HepG2 (cell line): ENCODE results near the gene ILKAP. TPM values are rescaled to one million over a fixed set of nuclear protein-coding genes. Genes with fewer than 3 reads are reported as not detected.

Source experiments
- ATAC-seq: fragments of 200-7000 bp; cut with Tn5 transposase; 3 replicates; pipeline ENCODE4 v1.9.1; 2020; ENCODE audit warnings: mild to moderate bottlenecking, moderate library complexity
- BruUV-seq: library from RNA; stranded (reverse); fragments of 400-500 nt; replicated peaks from 2 replicates; lab custom pipeline; 2021; lab: Mats Ljungman, UMichigan
- CTCF ChIA-PET: fragments of 300-600 bp; formaldehyde crosslinking; extraction: SDS; loops from one replicate; lab custom pipeline; 2021; ENCODE audit warnings: low total read pairs, inconsistent platforms, low intra/inter-chr PET ratio; lab: Yijun Ruan, JAX
- POLR2A ChIA-PET: fragments of 350-600 bp; sonication (Branson Sonifier 250); formaldehyde crosslinking; loops from one replicate; lab custom pipeline; 2020; ENCODE audit warnings: antibody characterized with exemption, inconsistent platforms; lab: Yijun Ruan, JAX
- DNase-seq: peaks from one replicate; pipeline ENCODE4 v3.0.0-alpha.2; 2015; ENCODE audit warnings: low spot score
- FAIRE-seq: peaks from 3 replicates; lab custom pipeline; 2011; peaks lifted over from hg19 to GRCh38; lab: Jason Lieb, UNC
- H2AFZ ChIP-seq: one replicate; pipeline ENCODE4 v1.6.1; 2011; ENCODE audit warnings: low read length, inconsistent platforms
- H3K27ac ChIP-seq: fragments of 300-600 bp; 3 replicates; pipeline ENCODE4 v1.8.0; 2011; ENCODE audit warnings: mixed run types, mild to moderate bottlenecking, mixed read lengths, low read length, inconsistent platforms; ENCODE audit not compliant: insufficient read depth; ENCODE audit errors: extremely low read length
- H3K27me3 ChIP-seq, 2 experiments: fragments of 200-600 bp in 1 of 2; 2 replicates in 1 of 2; 3 replicates in 1 of 2; pipeline versions ENCODE4 v1.6.0 to v1.8.0; 2011; ENCODE audit warnings: low read length in 2 of 2, mild to moderate bottlenecking in 2 of 2, moderate library complexity in 2 of 2, inconsistent platforms in 1 of 2; ENCODE audit not compliant: insufficient read depth in 2 of 2, control insufficient read depth in 1 of 2
- H3K36me3 ChIP-seq, 2 experiments: fragments of 200-600 bp in 1 of 2; replicated peaks in 1 of 2; 2 replicates in 1 of 2; 3 replicates in 1 of 2; pipeline versions ENCODE4 v1.5.1 to v1.8.0; 2011; ENCODE audit warnings: low read length in 2 of 2, inconsistent platforms in 1 of 2; ENCODE audit not compliant: insufficient read depth in 2 of 2, control insufficient read depth in 1 of 2
- H3K4me1 ChIP-seq: 2 replicates; pipeline ENCODE4 v1.5.1; 2012; ENCODE audit warnings: low read length, inconsistent platforms; ENCODE audit not compliant: insufficient read depth
- H3K4me2 ChIP-seq: 2 replicates; pipeline ENCODE4 v1.6.0; 2011; ENCODE audit warnings: low read depth, low read length, inconsistent platforms
- H3K4me3 ChIP-seq, 3 experiments: fragments of 200-600 bp in 1 of 3; sonication (generic), shearing (Covaris generic) in 1 of 3; replicated peaks in 1 of 3; 2 replicates each; pipeline ENCODE4 v1.5.1; 2011 to 2016; ENCODE audit warnings: low read length in 3 of 3, inconsistent platforms in 2 of 3, low read depth in 2 of 3, mild to moderate bottlenecking in 2 of 3, control low read depth in 1 of 3, mixed read lengths in 1 of 3; ENCODE audit not compliant: insufficient read depth in 1 of 3
- H3K79me2 ChIP-seq: one replicate; pipeline ENCODE4 v1.6.1; 2011; ENCODE audit warnings: low read length, inconsistent platforms; ENCODE audit not compliant: insufficient read depth
- H3K9ac ChIP-seq: 2 replicates; pipeline ENCODE4 v1.6.0; 2011; ENCODE audit warnings: mild to moderate bottlenecking, low read depth, low read length, inconsistent platforms; ENCODE audit not compliant: insufficient read depth
- H3K9me3 ChIP-seq: 2 replicates; pipeline ENCODE4 v1.5.1; 2012; ENCODE audit warnings: mild to moderate bottlenecking, low read length
- H4K20me1 ChIP-seq: 2 replicates; pipeline ENCODE4 v1.6.0; 2011; ENCODE audit warnings: inconsistent platforms, mild to moderate bottlenecking, low read length, moderate library complexity; ENCODE audit not compliant: insufficient read depth
- CBX2 ChIP-seq, 2 experiments: fragments of 200-600 bp in 1 of 2; sonication (generic); formaldehyde crosslinking in 1 of 2; IDR thresholded peaks; 2 replicates each; pipeline versions ENCODE4 v1.7.0 to v1.8.1; 2018 to 2022; ENCODE audit warnings: low read depth in 2 of 2, low read length in 1 of 2, mild to moderate bottlenecking in 1 of 2, missing genetic modification reagents in 1 of 2
- FOXA1 ChIP-seq, 2 experiments: fragments of 450-650 bp in 1 of 2; sonication (generic) in 1 of 2; formaldehyde crosslinking in 1 of 2; IDR thresholded peaks; 2 replicates each; pipeline versions ENCODE4 v1.4.0 to v1.6.1; 2016 to 2020; ENCODE audit warnings: missing genetic modification reagents in 1 of 2
- ISX ChIP-seq: sonication (generic); formaldehyde crosslinking; conservative IDR thresholded peaks from 2 replicates; pipeline ENCODE4 v1.5.0; 2020; ENCODE audit warnings: missing genetic modification reagents
- MTA1 ChIP-seq: sonication (generic); formaldehyde crosslinking; IDR thresholded peaks from 2 replicates; pipeline ENCODE4 v1.4.0; 2020; ENCODE audit warnings: missing genetic modification reagents, mild to moderate bottlenecking, borderline replicate concordance
- NFIC ChIP-seq: IDR thresholded peaks from 2 replicates; pipeline ENCODE4 v1.6.1; 2012; ENCODE audit warnings: mild to moderate bottlenecking, low read length, inconsistent platforms
- POLR2AphosphoS2 ChIP-seq: IDR thresholded peaks from 2 replicates; pipeline ENCODE4 v1.6.1; 2011; ENCODE audit warnings: low read depth, low read length, improper control_type of control experiment
- SAFB2 ChIP-seq: sonication (generic); formaldehyde crosslinking; IDR thresholded peaks from 2 replicates; pipeline ENCODE4 v1.5.1; 2020; ENCODE audit warnings: missing genetic modification reagents, low read depth, mild to moderate bottlenecking, borderline replicate concordance
- TGIF2 ChIP-seq: IDR thresholded peaks from 2 replicates; pipeline ENCODE4 v1.6.1; 2016; ENCODE audit warnings: control low read depth, missing compliant biosample characterization
- ZNF33B ChIP-seq: sonication (generic); formaldehyde crosslinking; IDR thresholded peaks from 2 replicates; pipeline ENCODE4 v1.5.1; 2020; ENCODE audit warnings: mild to moderate bottlenecking, missing genetic modification reagents
- ZNF382 ChIP-seq: sonication (generic); formaldehyde crosslinking; IDR thresholded peaks from 2 replicates; pipeline ENCODE4 v1.5.0; 2020; ENCODE audit warnings: missing genetic modification reagents, mild to moderate bottlenecking, borderline replicate concordance
- ZNF431 ChIP-seq: sonication (generic); formaldehyde crosslinking; IDR thresholded peaks from 2 replicates; pipeline ENCODE4 v1.9.0; 2022; ENCODE audit warnings: missing genetic modification reagents, low read depth, mild to moderate bottlenecking, borderline replicate concordance
- ZNF44 ChIP-seq: sonication (generic); formaldehyde crosslinking; IDR thresholded peaks from 2 replicates; pipeline ENCODE4 v1.5.1; 2020; ENCODE audit warnings: mild to moderate bottlenecking, missing genetic modification reagents
- WGBS: methylation state at CpG from one replicate; pipeline ENCODE4 v1.1.6; 2017; ENCODE audit warnings: low lambda C conversion rate; 5-methylcytosine and 5-hydroxymethylcytosine counted together
- in situ Hi-C: cut with HindIII; loops from 2 replicates; pipeline ENCODE4 v1.10.0; 2017; ENCODE audit warnings: low pct_unique_long_range_greater_than_20kb; ENCODE audit not compliant: extremely low pct_ligation_motif_present
- intact Hi-C: fragments of 100-400 bp; cut with micrococcal nuclease; formaldehyde crosslinking; loops from one replicate; pipeline ENCODE4 v1.10.0; 2022; ENCODE audit not compliant: unreplicated experiment
- polyA plus RNA-seq, 8 experiments: library from polyadenylated mRNA; depleted of rRNA in 3 of 8; stranded (reverse) in 7 of 8; unstranded in 1 of 8; fragments of >200 nt; fragmentation: Illumina TruSeq in 4 of 8; extraction: Trizol in 4 of 8; gene quantifications; 2 replicates each; pipeline versions ENCODE4 v1.2.1 to v1.2.3, GENCODE V29; 2011 to 2016; ENCODE audit warnings: low read depth in 4 of 8, missing spikeins in 1 of 8, mixed read lengths in 1 of 8; ENCODE audit not compliant: insufficient read depth in 1 of 8
- total RNA-seq, 5 experiments: library from RNA; depleted of rRNA; stranded (reverse); fragments of >200 nt; fragmentation: Illumina TruSeq; extraction: Trizol; gene quantifications; 2 replicates each; pipeline ENCODE4 v1.2.3, GENCODE V29; 2016; ENCODE audit warnings: low read depth in 1 of 5
- TF ChIP-seq, protein P1 (sequence below): sonication (generic); formaldehyde crosslinking; IDR thresholded peaks from 2 replicates; pipeline ENCODE4 v1.4.0; 2020; ENCODE audit warnings: mild to moderate bottlenecking, low read depth, missing genetic modification reagents
- TF ChIP-seq, protein P2 (sequence below): sonication (generic); formaldehyde crosslinking; IDR thresholded peaks from 2 replicates; pipeline ENCODE4 v1.8.0; 2022; ENCODE audit warnings: missing genetic modification reagents, mild to moderate bottlenecking, moderate library complexity, borderline replicate concordance
- TF ChIP-seq, protein P3 (sequence below): sonication (generic); formaldehyde crosslinking; IDR thresholded peaks from 2 replicates; pipeline ENCODE4 v1.4.0; 2020; ENCODE audit warnings: low read depth, missing genetic modification reagents

Gene ILKAP
- total and polyA plus RNA-seq, 2 of the 13 experiments (the other 11 are each of a cell fraction or from before 2014, with no cell fraction given), result 29.6 to 33.1 TPM

DNA sequence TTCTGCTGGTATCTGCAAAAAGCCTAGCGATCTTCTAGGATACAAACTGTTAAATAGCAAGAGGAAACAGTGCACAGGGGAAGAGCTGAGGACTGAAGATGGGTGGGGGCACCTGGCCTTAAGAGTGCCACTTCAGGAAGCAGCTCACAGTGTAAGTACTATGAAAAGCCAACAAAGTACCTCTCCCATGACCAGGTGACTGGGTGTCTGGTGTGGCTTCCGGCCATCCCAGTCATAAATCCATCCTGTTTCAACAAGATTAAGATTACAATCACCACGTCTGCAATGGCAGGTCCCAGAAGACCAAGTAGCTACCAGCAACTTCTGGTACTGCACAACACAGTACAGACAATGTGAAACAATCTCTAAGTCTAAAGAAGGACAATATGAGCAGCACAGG is 28.8 kb downstream of the ILKAP start (continued):
- no peak for TF ChIP-seq ZNF431 (CRISPR knock-in tag)

DNA sequence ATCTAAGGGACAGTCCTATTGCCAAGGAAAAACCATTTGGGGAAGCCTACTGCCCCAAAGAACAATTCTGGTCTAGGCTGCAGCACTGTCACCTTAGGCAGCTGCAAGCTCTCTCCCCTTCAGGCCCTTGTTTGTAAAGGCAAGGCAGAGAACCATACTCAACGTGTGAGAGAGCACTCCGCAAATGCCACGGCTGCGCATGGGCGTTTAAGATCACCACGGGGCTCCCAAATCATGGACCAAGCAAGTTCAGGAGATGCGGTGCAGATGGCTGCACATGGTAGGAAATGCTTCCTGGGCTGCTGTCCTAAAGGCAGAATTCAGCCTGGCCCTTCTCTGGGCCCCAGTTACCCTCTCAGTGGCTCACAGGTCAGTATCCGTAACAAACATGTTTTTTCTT is 29.2 kb downstream of the ILKAP start:
- in situ Hi-C loops, result no loop called here
- TF ChIP-seq CBX2 (IDR thresholded peaks at IDR 0.05; ENCODE audit: low read depth, low read length) (no peak), CBX2 (CRISPR knock-in tag; IDR thresholded peaks at IDR 0.05; ENCODE audit: low read depth) (no peak), FOXA1 (IDR thresholded peaks at IDR 0.05) (no peak), FOXA1 (CRISPR knock-in tag; IDR thresholded peaks at IDR 0.05) (no peak), ZNF33B (CRISPR knock-in tag) (no peak), ZNF382 (CRISPR knock-in tag) (no peak), TGIF2 (CRISPR knock-in tag) (no peak), ISX (CRISPR knock-in tag) (no peak), ZNF44 (no peak), SAFB2 (CRISPR knock-in tag) (no peak), POLR2AphosphoS2 (no peak), MTA1 (CRISPR knock-in tag) (no peak), NFIC (no peak)
- TF ChIP-seq, protein P1, sequence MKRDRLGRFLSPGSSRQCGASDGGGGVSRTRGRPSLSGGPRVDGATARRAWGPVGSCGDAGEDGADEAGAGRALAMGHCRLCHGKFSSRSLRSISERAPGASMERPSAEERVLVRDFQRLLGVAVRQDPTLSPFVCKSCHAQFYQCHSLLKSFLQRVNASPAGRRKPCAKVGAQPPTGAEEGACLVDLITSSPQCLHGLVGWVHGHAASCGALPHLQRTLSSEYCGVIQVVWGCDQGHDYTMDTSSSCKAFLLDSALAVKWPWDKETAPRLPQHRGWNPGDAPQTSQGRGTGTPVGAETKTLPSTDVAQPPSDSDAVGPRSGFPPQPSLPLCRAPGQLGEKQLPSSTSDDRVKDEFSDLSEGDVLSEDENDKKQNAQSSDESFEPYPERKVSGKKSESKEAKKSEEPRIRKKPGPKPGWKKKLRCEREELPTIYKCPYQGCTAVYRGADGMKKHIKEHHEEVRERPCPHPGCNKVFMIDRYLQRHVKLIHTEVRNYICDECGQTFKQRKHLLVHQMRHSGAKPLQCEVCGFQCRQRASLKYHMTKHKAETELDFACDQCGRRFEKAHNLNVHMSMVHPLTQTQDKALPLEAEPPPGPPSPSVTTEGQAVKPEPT (CRISPR knock-in tag), result no peak
- TF ChIP-seq, protein P2, sequence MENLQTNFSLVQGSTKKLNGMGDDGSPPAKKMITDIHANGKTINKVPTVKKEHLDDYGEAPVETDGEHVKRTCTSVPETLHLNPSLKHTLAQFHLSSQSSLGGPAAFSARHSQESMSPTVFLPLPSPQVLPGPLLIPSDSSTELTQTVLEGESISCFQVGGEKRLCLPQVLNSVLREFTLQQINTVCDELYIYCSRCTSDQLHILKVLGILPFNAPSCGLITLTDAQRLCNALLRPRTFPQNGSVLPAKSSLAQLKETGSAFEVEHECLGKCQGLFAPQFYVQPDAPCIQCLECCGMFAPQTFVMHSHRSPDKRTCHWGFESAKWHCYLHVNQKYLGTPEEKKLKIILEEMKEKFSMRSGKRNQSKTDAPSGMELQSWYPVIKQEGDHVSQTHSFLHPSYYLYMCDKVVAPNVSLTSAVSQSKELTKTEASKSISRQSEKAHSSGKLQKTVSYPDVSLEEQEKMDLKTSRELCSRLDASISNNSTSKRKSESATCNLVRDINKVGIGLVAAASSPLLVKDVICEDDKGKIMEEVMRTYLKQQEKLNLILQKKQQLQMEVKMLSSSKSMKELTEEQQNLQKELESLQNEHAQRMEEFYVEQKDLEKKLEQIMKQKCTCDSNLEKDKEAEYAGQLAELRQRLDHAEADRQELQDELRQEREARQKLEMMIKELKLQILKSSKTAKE (CRISPR knock-in tag), result no peak
- TF ChIP-seq, protein P3, sequence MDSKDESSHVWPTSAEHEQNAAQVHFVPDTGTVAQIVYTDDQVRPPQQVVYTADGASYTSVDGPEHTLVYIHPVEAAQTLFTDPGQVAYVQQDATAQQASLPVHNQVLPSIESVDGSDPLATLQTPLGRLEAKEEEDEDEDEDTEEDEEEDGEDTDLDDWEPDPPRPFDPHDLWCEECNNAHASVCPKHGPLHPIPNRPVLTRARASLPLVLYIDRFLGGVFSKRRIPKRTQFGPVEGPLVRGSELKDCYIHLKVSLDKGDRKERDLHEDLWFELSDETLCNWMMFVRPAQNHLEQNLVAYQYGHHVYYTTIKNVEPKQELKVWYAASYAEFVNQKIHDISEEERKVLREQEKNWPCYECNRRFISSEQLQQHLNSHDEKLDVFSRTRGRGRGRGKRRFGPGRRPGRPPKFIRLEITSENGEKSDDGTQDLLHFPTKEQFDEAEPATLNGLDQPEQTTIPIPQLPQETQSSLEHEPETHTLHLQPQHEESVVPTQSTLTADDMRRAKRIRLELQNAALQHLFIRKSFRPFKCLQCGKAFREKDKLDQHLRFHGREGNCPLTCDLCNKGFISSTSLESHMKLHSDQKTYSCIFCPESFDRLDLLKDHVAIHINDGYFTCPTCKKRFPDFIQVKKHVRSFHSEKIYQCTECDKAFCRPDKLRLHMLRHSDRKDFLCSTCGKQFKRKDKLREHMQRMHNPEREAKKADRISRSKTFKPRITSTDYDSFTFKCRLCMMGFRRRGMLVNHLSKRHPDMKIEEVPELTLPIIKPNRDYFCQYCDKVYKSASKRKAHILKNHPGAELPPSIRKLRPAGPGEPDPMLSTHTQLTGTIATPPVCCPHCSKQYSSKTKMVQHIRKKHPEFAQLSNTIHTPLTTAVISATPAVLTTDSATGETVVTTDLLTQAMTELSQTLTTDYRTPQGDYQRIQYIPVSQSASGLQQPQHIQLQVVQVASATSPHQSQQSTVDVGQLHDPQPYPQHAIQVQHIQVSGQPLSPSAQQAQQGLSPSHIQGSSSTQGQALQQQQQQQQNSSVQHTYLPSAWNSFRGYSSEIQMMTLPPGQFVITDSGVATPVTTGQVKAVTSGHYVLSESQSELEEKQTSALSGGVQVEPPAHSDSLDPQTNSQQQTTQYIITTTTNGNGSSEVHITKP (CRISPR knock-in tag), result no peak

More for the DNA sequence above, 29.2 kb downstream of the ILKAP start:
- no TSS peak for BruUV-seq
- POLR2A ChIA-PET, result no interaction called here
- Histone ChIP-seq H3K4me1 (no peaks in the 10 kb centered on the region), H4K20me1 (no peaks in the 10 kb centered on the region), H3K4me3 (no peak overlapping the region), H2AFZ (no peak overlapping the region), H3K9me3 (no peaks in the 10 kb centered on the region), H3K4me2 (no peak overlapping the region), H3K9ac (no peak overlapping the region), H3K27me3 (no peaks in the 10 kb centered on the region), H3K36me3 (peaks cover 35 to 79% of the 10 kb centered on the region in 2 experiments), H3K27ac (no peak overlapping the region), H3K79me2 (no peaks in the 10 kb centered on the region)
- intact Hi-C loops, result no loop called here
- ATAC-seq, result no peak
- CTCF ChIA-PET, result no interaction called here
- no peak for DNase-seq
- FAIRE-seq, result no peak
- 100% methylated on average over 7 of the region's 8 CpGs for WGBS
